Neural cell (in vitro differentiated cells): Measurements from ENCODE around the gene MTMR8. TPM values are rescaled to one million over a fixed set of nuclear protein-coding genes. Genes with fewer than 3 reads are reported as not detected.

ENCODE experiments used
- H2AFZ ChIP-seq: fragments of 200-600, 300-800 bp; sonication (generic), shearing (Covaris generic); 2 replicates; pipeline ENCODE4 v1.6.0; 2014; ENCODE audit warnings: low read depth, mild to moderate bottlenecking, antibody characterized with exemption, low read length, moderate library complexity
- H3F3A ChIP-seq: fragments of 200-600 bp; shearing (Covaris generic); 2 replicates; pipeline ENCODE4 v1.6.1; 2016; ENCODE audit warnings: mild to moderate bottlenecking, moderate library complexity, mixed read lengths, antibody characterized with exemption, low read length; ENCODE audit not compliant: insufficient read depth, poor library complexity, severe bottlenecking
- H3K27ac ChIP-seq: fragments of 200-600, 300-800 bp; sonication (generic), shearing (Covaris generic); 2 replicates; pipeline ENCODE4 v1.5.1; 2014; ENCODE audit warnings: mild to moderate bottlenecking, low read length, moderate library complexity
- H3K27me3 ChIP-seq: fragments of 300-800, 200-600 bp; sonication (generic), shearing (Covaris generic); 2 replicates; pipeline ENCODE4 v1.6.0; 2014; ENCODE audit warnings: mild to moderate bottlenecking, low read depth, low read length, moderate library complexity; ENCODE audit not compliant: insufficient read depth
- H3K36me3 ChIP-seq: fragments of 300-800, 200-600 bp; sonication (generic), shearing (Covaris generic); 2 replicates; pipeline ENCODE4 v1.5.1; 2014; ENCODE audit warnings: mild to moderate bottlenecking, antibody characterized with exemption, low read length, moderate library complexity; ENCODE audit not compliant: insufficient read depth
- H3K4me2 ChIP-seq: fragments of 300-800, 200-600 bp; sonication (generic), shearing (Covaris generic); 2 replicates; pipeline ENCODE4 v1.6.0; 2014; ENCODE audit warnings: mild to moderate bottlenecking, low read length
- H3K4me3 ChIP-seq: fragments of 300-800, 200-600 bp; sonication (generic), shearing (Covaris generic); 2 replicates; pipeline ENCODE4 v1.5.1; 2014; ENCODE audit warnings: mild to moderate bottlenecking, low read length, moderate library complexity
- H3K79me2 ChIP-seq: fragments of 200-600 bp; shearing (Covaris generic); replicated peaks from 2 replicates; pipeline ENCODE4 v1.6.0; 2014; ENCODE audit warnings: mild to moderate bottlenecking, low read length, moderate library complexity; ENCODE audit not compliant: insufficient read depth
- H3K9ac ChIP-seq: fragments of 300-800, 200-600 bp; sonication (generic), shearing (Covaris generic); 2 replicates; pipeline ENCODE4 v1.6.1; 2016; ENCODE audit warnings: mild to moderate bottlenecking, low read length, mixed read lengths
- H3K9me2 ChIP-seq: fragments of 200-600 bp; shearing (Covaris generic); 2 replicates; pipeline ENCODE4 v1.6.1; 2016; ENCODE audit warnings: mild to moderate bottlenecking, low read length, mixed read lengths; ENCODE audit not compliant: insufficient read depth
- H3K9me3 ChIP-seq: fragments of 200-600, 300-800 bp; sonication (generic), shearing (Covaris generic); 2 replicates; pipeline ENCODE4 v1.6.1; 2016; ENCODE audit warnings: mild to moderate bottlenecking, mixed run types, low read length, moderate library complexity, mixed read lengths
- H4K20me1 ChIP-seq: fragments of 200-600 bp; shearing (Covaris generic); 2 replicates; pipeline ENCODE4 v1.6.1; 2016; ENCODE audit warnings: mild to moderate bottlenecking, mixed run types; ENCODE audit not compliant: insufficient read depth
- EP300 ChIP-seq: fragments of 450-650 bp; conservative IDR thresholded peaks from 2 replicates; pipeline ENCODE4 v1.6.1; 2014; ENCODE audit warnings: antibody characterized with exemption, mild to moderate bottlenecking, moderate library complexity; ENCODE audit not compliant: poor library complexity, severe bottlenecking
- EZH2 ChIP-seq: fragments of 200-600, 300-800 bp; shearing (Covaris generic), sonication (generic); IDR thresholded peaks from 2 replicates; pipeline ENCODE4 v1.6.1; 2014; ENCODE audit warnings: antibody characterized with exemption, low read length, borderline replicate concordance, mild to moderate bottlenecking; ENCODE audit not compliant: insufficient read depth, poor library complexity, severe bottlenecking
- MXI1 ChIP-seq: fragments of 450-650 bp; conservative IDR thresholded peaks from 2 replicates; pipeline ENCODE4 v1.6.1; 2014; ENCODE audit warnings: antibody characterized with exemption, mild to moderate bottlenecking; ENCODE audit not compliant: poor library complexity, severe bottlenecking
- POLR2AphosphoS5 ChIP-seq: IDR thresholded peaks from 2 replicates; pipeline ENCODE4 v1.6.1; 2012
- RAD21 ChIP-seq: fragments of 450-650 bp; conservative IDR thresholded peaks from 2 replicates; pipeline ENCODE4 v1.6.1; 2014; ENCODE audit warnings: antibody characterized with exemption, mild to moderate bottlenecking, moderate library complexity
- REST ChIP-seq: IDR thresholded peaks from 2 replicates; pipeline ENCODE4 v1.6.1; 2012; ENCODE audit warnings: borderline replicate concordance
- SMC3 ChIP-seq: fragments of 450-650 bp; conservative IDR thresholded peaks from 2 replicates; pipeline ENCODE4 v1.6.1; 2014; ENCODE audit warnings: antibody characterized with exemption, mild to moderate bottlenecking, moderate library complexity; ENCODE audit not compliant: poor library complexity
- TAF1 ChIP-seq: IDR thresholded peaks from 2 replicates; pipeline ENCODE4 v1.6.1; 2012; ENCODE audit warnings: low read depth
- polyA plus RNA-seq: library from polyadenylated mRNA; depleted of rRNA; stranded (reverse); fragments of >200 nt; gene quantifications from 2 replicates; pipeline ENCODE4 v1.2.3, GENCODE V29; 2014
- TF ChIP-seq, protein P1 (sequence below): fragments of 450-650 bp; IDR thresholded peaks from 2 replicates; pipeline ENCODE4 v1.5.1; 2014; ENCODE audit warnings: antibody characterized with exemption, mild to moderate bottlenecking, moderate library complexity; ENCODE audit not compliant: poor library complexity, severe bottlenecking

The MTMR8 gene
- polyA plus RNA-seq, 1 donor from 2014 or later: 1.8 TPM

DNA sequence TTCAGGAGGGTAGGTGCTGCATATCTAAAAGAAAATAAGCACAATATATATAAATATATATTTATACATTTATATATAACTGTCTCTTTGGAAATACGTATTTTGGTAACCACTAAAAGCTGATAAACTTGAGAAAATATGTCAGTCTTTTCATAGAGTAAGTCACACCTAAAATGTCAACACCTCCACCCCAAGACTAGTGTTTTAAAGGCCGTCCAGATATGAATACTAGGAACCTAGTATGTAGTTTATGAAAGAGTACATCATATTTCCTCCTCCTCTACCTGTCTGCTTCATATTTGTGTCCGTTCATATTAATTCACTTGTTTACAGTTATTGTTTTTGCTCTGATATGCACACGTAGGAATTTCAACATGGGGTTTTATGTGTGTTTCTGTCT, 45.2 kb downstream of the MTMR8 start:
- Histone ChIP-seq H4K20me1 (no peaks in the 10 kb centered on the region), H3K9me3 (no peaks in the 10 kb centered on the region), H3K9ac (no peak overlapping the region), H3K4me3 (no peak overlapping the region), H3K36me3 (no peaks in the 10 kb centered on the region), H3K9me2 (no peaks in the 10 kb centered on the region), H3K27ac (no peak overlapping the region), H3F3A (no peaks in the 10 kb centered on the region), H3K79me2 (no peaks in the 10 kb centered on the region), H3K27me3 (no peaks in the 10 kb centered on the region), H3K4me2 (no peak overlapping the region), H2AFZ (no peak overlapping the region)
- no peak for TF ChIP-seq MXI1
- TF ChIP-seq, protein P1, sequence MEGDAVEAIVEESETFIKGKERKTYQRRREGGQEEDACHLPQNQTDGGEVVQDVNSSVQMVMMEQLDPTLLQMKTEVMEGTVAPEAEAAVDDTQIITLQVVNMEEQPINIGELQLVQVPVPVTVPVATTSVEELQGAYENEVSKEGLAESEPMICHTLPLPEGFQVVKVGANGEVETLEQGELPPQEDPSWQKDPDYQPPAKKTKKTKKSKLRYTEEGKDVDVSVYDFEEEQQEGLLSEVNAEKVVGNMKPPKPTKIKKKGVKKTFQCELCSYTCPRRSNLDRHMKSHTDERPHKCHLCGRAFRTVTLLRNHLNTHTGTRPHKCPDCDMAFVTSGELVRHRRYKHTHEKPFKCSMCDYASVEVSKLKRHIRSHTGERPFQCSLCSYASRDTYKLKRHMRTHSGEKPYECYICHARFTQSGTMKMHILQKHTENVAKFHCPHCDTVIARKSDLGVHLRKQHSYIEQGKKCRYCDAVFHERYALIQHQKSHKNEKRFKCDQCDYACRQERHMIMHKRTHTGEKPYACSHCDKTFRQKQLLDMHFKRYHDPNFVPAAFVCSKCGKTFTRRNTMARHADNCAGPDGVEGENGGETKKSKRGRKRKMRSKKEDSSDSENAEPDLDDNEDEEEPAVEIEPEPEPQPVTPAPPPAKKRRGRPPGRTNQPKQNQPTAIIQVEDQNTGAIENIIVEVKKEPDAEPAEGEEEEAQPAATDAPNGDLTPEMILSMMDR: no peak
- TF ChIP-seq RAD21: no peak
- no peak for TF ChIP-seq EZH2
- no peak for TF ChIP-seq REST
- no peak for TF ChIP-seq TAF1
- no peak for TF ChIP-seq POLR2AphosphoS5
- no peak for TF ChIP-seq EP300
- no peak for TF ChIP-seq SMC3

GRCh38 chrX:64342811-64343210, 52.4 kb downstream of the MTMR8 start:
- H3K9me2 ChIP-seq: no peaks in the 10 kb centered on the region
- no peaks in the 10 kb centered on the region for H3K27me3 ChIP-seq
- no peak for TF ChIP-seq MXI1
- TF ChIP-seq REST: no peak
- no peak for TF ChIP-seq SMC3
- no peak for TF ChIP-seq RAD21

More at GRCh38 chrX:64342811-64343210, 52.4 kb downstream of the MTMR8 start:
- Histone ChIP-seq H3K79me2 (no peaks in the 10 kb centered on the region), H3K4me2 (no peak overlapping the region), H2AFZ (no peak overlapping the region), H4K20me1 (no peaks in the 10 kb centered on the region), H3F3A (no peaks in the 10 kb centered on the region), H3K9me3 (no peaks in the 10 kb centered on the region), H3K4me3 (no peak overlapping the region), H3K9ac (no peak overlapping the region), H3K36me3 (no peaks in the 10 kb centered on the region), H3K27ac (no peak overlapping the region)
